Neural progenitor cell (in vitro differentiated cells): Measurements from ENCODE around the gene SETD3. TPM values are rescaled to one million over a fixed set of nuclear protein-coding genes. Genes with fewer than 3 reads are reported as not detected.
A peak's percentile ranks its signal among the peaks of the same experiment; 100 is the strongest.

Experiments used
- DNase-seq: peaks from one replicate; pipeline ENCODE4 v3.0.0-alpha.2; 2016; ENCODE audit warnings: low spot score
- H2AFZ ChIP-seq: fragments of 200-600 bp; sonication (generic); replicated peaks from 2 replicates; pipeline ENCODE4 v1.6.1; 2016; ENCODE audit warnings: antibody characterized with exemption
- H3F3A ChIP-seq: fragments of 200-600 bp; sonication (generic); 2 replicates; pipeline ENCODE4 v1.6.1; 2016; ENCODE audit warnings: antibody characterized with exemption, low read depth
- H3K27ac ChIP-seq: fragments of 200-600 bp; sonication (generic); 2 replicates; pipeline ENCODE4 v1.5.1; 2016; ENCODE audit warnings: mild to moderate bottlenecking
- H3K27me3 ChIP-seq: fragments of 200-600 bp; sonication (generic); 2 replicates; pipeline ENCODE4 v1.6.1; 2016; ENCODE audit warnings: mild to moderate bottlenecking, moderate library complexity
- H3K36me3 ChIP-seq: fragments of 200-600 bp; sonication (generic); 2 replicates; pipeline ENCODE4 v1.5.1; 2016
- H3K4me1 ChIP-seq: fragments of 200-600 bp; sonication (generic); 2 replicates; pipeline ENCODE4 v1.6.1; 2016; ENCODE audit warnings: mixed run types
- H3K4me2 ChIP-seq: fragments of 200-600 bp; sonication (generic); 2 replicates; pipeline ENCODE4 v1.6.1; 2016
- H3K4me3 ChIP-seq: fragments of 200-600 bp; sonication (generic); 2 replicates; pipeline ENCODE4 v1.5.1; 2016
- H3K79me2 ChIP-seq: fragments of 200-600 bp; sonication (generic); 2 replicates; pipeline ENCODE4 v1.6.1; 2016; ENCODE audit warnings: low read depth
- H3K9ac ChIP-seq: fragments of 200-600 bp; sonication (generic); 2 replicates; pipeline ENCODE4 v1.6.1; 2016
- H3K9me3 ChIP-seq: fragments of 200-600 bp; sonication (generic); 2 replicates; pipeline ENCODE4 v1.5.1; 2016; ENCODE audit warnings: low read depth
- H4K20me1 ChIP-seq: fragments of 200-600 bp; sonication (generic); 2 replicates; pipeline ENCODE4 v1.6.1; 2016; ENCODE audit warnings: low read depth
- H3K27ac Mint-ChIP-seq: 3 replicates; pipeline ENCODE4 v1.8.0; 2021; ENCODE audit warnings: mixed read lengths
- H3K27me3 Mint-ChIP-seq: 2 replicates; pipeline ENCODE4 v1.8.0; 2022; ENCODE audit warnings: low read depth, mild to moderate bottlenecking, inconsistent platforms, moderate library complexity, mixed read lengths; ENCODE audit not compliant: insufficient read depth
- H3K36me3 Mint-ChIP-seq: 3 replicates; pipeline ENCODE4 v1.8.0; 2021; ENCODE audit warnings: mixed read lengths
- H3K4me1 Mint-ChIP-seq: 3 replicates; pipeline ENCODE4 v1.8.0; 2021; ENCODE audit warnings: mixed read lengths
- H3K4me3 Mint-ChIP-seq: 3 replicates; pipeline ENCODE4 v1.8.0; 2021; ENCODE audit warnings: mild to moderate bottlenecking, moderate library complexity, mixed read lengths
- H3K9me3 Mint-ChIP-seq: 3 replicates; pipeline ENCODE4 v1.8.0; 2020; ENCODE audit warnings: mixed read lengths
- CTCF ChIP-seq: fragments of 200-600 bp; sonication (generic); IDR thresholded peaks from 2 replicates; pipeline ENCODE4 v1.5.1; 2017; ENCODE audit warnings: antibody characterized with exemption, mild to moderate bottlenecking
- EZH2 ChIP-seq: fragments of 200-600 bp; sonication (generic); IDR thresholded peaks from 2 replicates; pipeline ENCODE4 v1.6.1; 2017; ENCODE audit warnings: antibody characterized with exemption, mild to moderate bottlenecking, moderate library complexity
- EZH2phosphoT487 ChIP-seq: fragments of 200-600 bp; sonication (generic); IDR thresholded peaks from 2 replicates; pipeline ENCODE4 v1.6.1; 2017; ENCODE audit warnings: antibody characterized with exemption
- total RNA-seq: library from RNA; depleted of rRNA; stranded (reverse); fragments of >200 nt; gene quantifications from 2 replicates; pipeline ENCODE4 v1.2.3, GENCODE V29; 2015; ENCODE audit warnings: low replicate concordance

Gene SETD3
- total RNA-seq, 1 donor from 2014 or later, result 68.0 TPM

- H3K36me3 ChIP-seq, result no peaks in the 10 kb centered on the region
- H3K27ac ChIP-seq, result peak overlapping the region; percentile 83
- no peaks in the 10 kb centered on the region for H3K9me3 Mint-ChIP-seq
- peaks cover 16% of the 10 kb centered on the region for H3K4me1 ChIP-seq
- H3K4me2 ChIP-seq, result peak overlapping the region; percentile 93
- DNase-seq, result peak; percentile 15
- H3K4me3 ChIP-seq, result peak overlapping the region; percentile 96
- H4K20me1 ChIP-seq, result peaks cover 81% of the 10 kb centered on the region
- H3K27ac Mint-ChIP-seq, result peak overlapping the region; percentile 55
- peak overlapping the region; percentile 95 for H3K4me3 Mint-ChIP-seq
- H3K27me3 ChIP-seq, result no peaks in the 10 kb centered on the region
- no peaks in the 10 kb centered on the region for H3K9me3 ChIP-seq
- peaks cover 88% of the 10 kb centered on the region for H3K79me2 ChIP-seq
- H3K27me3 Mint-ChIP-seq, result no peaks in the 10 kb centered on the region
- H3F3A ChIP-seq, result peaks cover 24% of the 10 kb centered on the region
- H3K9ac ChIP-seq, result peak overlapping the region; percentile 49
- peaks cover 30% of the 10 kb centered on the region for H3K4me1 Mint-ChIP-seq
- no peaks in the 10 kb centered on the region for H3K36me3 Mint-ChIP-seq
- TF ChIP-seq CTCF (no peak), EZH2phosphoT487 (no peak), EZH2 (no peak)
- H2AFZ ChIP-seq, result no peak overlapping the region
Measured at GRCh38 chr14:99479160-99479905, 1.3 kb downstream of the SETD3 start.

GRCh38 chr14:99478128-99478527, 2.5 kb downstream of the SETD3 start:
- H3K79me2 ChIP-seq, result peaks cover 88% of the 10 kb centered on the region

GRCh38 chr14:99476864-99477263, 3.8 kb downstream of the SETD3 start:
- no peak overlapping the region for H3K4me3 Mint-ChIP-seq
- no peaks in the 10 kb centered on the region for H3K9me3 Mint-ChIP-seq
- H4K20me1 ChIP-seq, result peaks cover 80% of the 10 kb centered on the region
- no peaks in the 10 kb centered on the region for H3K27me3 Mint-ChIP-seq
- no peak for TF ChIP-seq EZH2
- TF ChIP-seq CTCF, result no peak
- TF ChIP-seq EZH2phosphoT487, result no peak
- peaks cover 20% of the 10 kb centered on the region for H3K4me1 Mint-ChIP-seq
- no peak overlapping the region for H3K27ac Mint-ChIP-seq
- peaks cover 88% of the 10 kb centered on the region for H3K79me2 ChIP-seq
- no peak overlapping the region for H3K4me2 ChIP-seq
- H3K36me3 Mint-ChIP-seq, result no peaks in the 10 kb centered on the region
- H3K27ac ChIP-seq, result no peak overlapping the region
- no peak for DNase-seq
- no peak overlapping the region for H3K4me3 ChIP-seq
- peaks cover 22% of the 10 kb centered on the region for H3F3A ChIP-seq
- no peaks in the 10 kb centered on the region for H3K36me3 ChIP-seq
- H2AFZ ChIP-seq, result no peak overlapping the region
- peaks cover 9% of the 10 kb centered on the region for H3K4me1 ChIP-seq
- H3K9me3 ChIP-seq, result no peaks in the 10 kb centered on the region
- H3K27me3 ChIP-seq, result no peaks in the 10 kb centered on the region
- no peak overlapping the region for H3K9ac ChIP-seq

More at GRCh38 chr14:99478128-99478527, 2.5 kb downstream of the SETD3 start:
- Mint-ChIP-seq H3K9me3 (no peaks in the 10 kb centered on the region), H3K4me1 (peaks cover 29% of the 10 kb centered on the region), H3K27ac (no peak overlapping the region), H3K4me3 (no peak overlapping the region), H3K27me3 (no peaks in the 10 kb centered on the region), H3K36me3 (no peaks in the 10 kb centered on the region)
- no peaks in the 10 kb centered on the region for H3K36me3 ChIP-seq
- H3K4me1 ChIP-seq, result peaks cover 16% of the 10 kb centered on the region
- peaks cover 24% of the 10 kb centered on the region for H3F3A ChIP-seq
- H3K4me3 ChIP-seq, result no peak overlapping the region
- H4K20me1 ChIP-seq, result peaks cover 81% of the 10 kb centered on the region
- H2AFZ ChIP-seq, result no peak overlapping the region
- no peak for DNase-seq
- no peaks in the 10 kb centered on the region for H3K9me3 ChIP-seq
- H3K27ac ChIP-seq, result no peak overlapping the region
- no peak overlapping the region for H3K9ac ChIP-seq
- no peak for TF ChIP-seq EZH2phosphoT487
- TF ChIP-seq EZH2, result no peak
- no peak for TF ChIP-seq CTCF
- no peaks in the 10 kb centered on the region for H3K27me3 ChIP-seq
- no peak overlapping the region for H3K4me2 ChIP-seq
